Central memory CD8-positive, alpha-beta T cell (primary cell): ENCODE results near the gene SUGT1.

Experiments
- ATAC-seq: fragments of 150-1000 bp; cut with Tn5 transposase; replicated peaks from 2 replicates; pipeline ENCODE4 v1.10.0; 2022; ENCODE audit warnings: mild to moderate bottlenecking, moderate FRiP score, moderate number of reproducible peaks; ENCODE audit not compliant: poor library complexity, severe bottlenecking; ENCODE audit errors: extremely low read depth
- DNase-seq, 2 donors: peaks; one replicate each; pipeline ENCODE4 v3.0.0; 2021; ENCODE audit warnings: low spot score in 2 of 2
- H3K27ac Mint-ChIP-seq: one replicate; pipeline ENCODE4 v1.8.0; 2022; ENCODE audit warnings: low read depth, mild to moderate bottlenecking, moderate library complexity, mixed read lengths
- H3K27me3 Mint-ChIP-seq: one replicate; pipeline ENCODE4 v1.8.0; 2022; ENCODE audit warnings: mixed read lengths
- H3K36me3 Mint-ChIP-seq: one replicate; pipeline ENCODE4 v1.8.0; 2022; ENCODE audit warnings: mild to moderate bottlenecking, moderate library complexity, mixed read lengths; ENCODE audit not compliant: insufficient read depth
- H3K4me1 Mint-ChIP-seq: one replicate; pipeline ENCODE4 v1.8.0; 2022; ENCODE audit warnings: mixed read lengths
- H3K4me3 Mint-ChIP-seq: one replicate; pipeline ENCODE4 v1.8.0; 2022; ENCODE audit warnings: mild to moderate bottlenecking, moderate library complexity, mixed read lengths
- H3K9me3 Mint-ChIP-seq: one replicate; pipeline ENCODE4 v1.8.0; 2022; ENCODE audit warnings: mixed read lengths

Gene SUGT1

GRCh38 chr13:52638666-52639328, 13.8 kb upstream of the SUGT1 start:
- H3K9me3 Mint-ChIP-seq, result no peaks in the 10 kb centered on the region
- H3K4me3 Mint-ChIP-seq, result no peak overlapping the region
- H3K27me3 Mint-ChIP-seq, result no peaks in the 10 kb centered on the region
- DNase-seq (no peak), ATAC-seq (no peak)
- no peaks in the 10 kb centered on the region for H3K4me1 Mint-ChIP-seq
- H3K27ac Mint-ChIP-seq, result no peak overlapping the region
- H3K36me3 Mint-ChIP-seq, result peaks cover 35% of the 10 kb centered on the region

GRCh38 chr13:52642131-52642530, 10.5 kb upstream of the SUGT1 start, which contains the start of gene HNRNPA1L2:
Gene HNRNPA1L2 (plus strand): TSS chr13:52642431. CDS start chr13:52642493, 62 bp downstream.
- ATAC-seq (no peak), DNase-seq (no peak)
- Mint-ChIP-seq H3K27ac (no peak within 1 kb of the TSS), H3K4me3 (no peak within 1 kb of the TSS), H3K27me3 (no peaks in the 10 kb centered on the region), H3K9me3 (no peaks in the 10 kb centered on the region), H3K36me3 (peaks cover 26% of the 10 kb centered on the region), H3K4me1 (no peaks in the 10 kb centered on the region)

- no peak overlapping the region for H3K4me3 Mint-ChIP-seq
These were observed 8.5 kb upstream of the SUGT1 start for GRCh38 chr13:52644108-52644507.

GRCh38 chr13:52646967-52647366, 5.7 kb upstream of the SUGT1 start:
- Mint-ChIP-seq H3K9me3 (no peaks in the 10 kb centered on the region), H3K36me3 (peaks cover 7% of the 10 kb centered on the region), H3K4me1 (peaks cover 7% of the 10 kb centered on the region), H3K27ac (no peak overlapping the region), H3K4me3 (no peak overlapping the region), H3K27me3 (no peaks in the 10 kb centered on the region)
- ATAC-seq (no peak), DNase-seq (no peak)

More at GRCh38 chr13:52644108-52644507, 8.5 kb upstream of the SUGT1 start:
- Mint-ChIP-seq H3K4me1 (no peaks in the 10 kb centered on the region), H3K9me3 (no peaks in the 10 kb centered on the region), H3K27me3 (no peaks in the 10 kb centered on the region), H3K36me3 (peaks cover 22% of the 10 kb centered on the region), H3K27ac (no peak overlapping the region)
- ATAC-seq (no peak), DNase-seq (no peak)

GRCh38 chr13:52650731-52651130, 1.9 kb upstream of the SUGT1 start:
- peaks cover 7% of the 10 kb centered on the region for H3K4me1 Mint-ChIP-seq
- no peak for DNase-seq
- H3K36me3 Mint-ChIP-seq, result no peaks in the 10 kb centered on the region
- H3K27ac Mint-ChIP-seq, result no peak overlapping the region
- no peak overlapping the region for H3K4me3 Mint-ChIP-seq
- no peak for ATAC-seq
- no peaks in the 10 kb centered on the region for H3K27me3 Mint-ChIP-seq
- H3K9me3 Mint-ChIP-seq, result no peaks in the 10 kb centered on the region

GRCh38 chr13:52651897-52652195, 790 bp upstream of the SUGT1 start:
- Mint-ChIP-seq H3K4me3 (no peak overlapping the region), H3K36me3 (no peaks in the 10 kb centered on the region), H3K27ac (no peak overlapping the region), H3K4me1 (peaks cover 7% of the 10 kb centered on the region), H3K9me3 (no peaks in the 10 kb centered on the region), H3K27me3 (no peaks in the 10 kb centered on the region)
- DNase-seq (no peak), ATAC-seq (no peak)

- Mint-ChIP-seq H3K36me3 (peaks cover under 1% of the 10 kb centered on the region), H3K9me3 (no peaks in the 10 kb centered on the region), H3K27ac (no peak overlapping the region), H3K27me3 (no peaks in the 10 kb centered on the region), H3K4me3 (no peak overlapping the region), H3K4me1 (peaks cover 7% of the 10 kb centered on the region)
- peak; percentile 15 for ATAC-seq
- DNase-seq, result no peak
These were observed 306 bp downstream of the SUGT1 start for GRCh38 chr13:52652980-52653303.

GRCh38 chr13:52659340-52659739, 6.7 kb downstream of the SUGT1 start:
- ATAC-seq, result no peak
- Mint-ChIP-seq H3K4me3 (no peak overlapping the region), H3K9me3 (no peaks in the 10 kb centered on the region), H3K27me3 (no peaks in the 10 kb centered on the region), H3K36me3 (peaks cover 43% of the 10 kb centered on the region), H3K27ac (peak overlapping the region; percentile 63), H3K4me1 (no peaks in the 10 kb centered on the region)
- no peak for DNase-seq

- no peak overlapping the region for H3K27ac Mint-ChIP-seq
- no peak overlapping the region for H3K4me3 Mint-ChIP-seq
These were observed 11.6 kb downstream of the SUGT1 start for GRCh38 chr13:52664272-52664671.

GRCh38 chr13:52665325-52665724, 12.7 kb downstream of the SUGT1 start:
- ATAC-seq, result no peak
- H3K27ac Mint-ChIP-seq, result no peak overlapping the region
- no peak for DNase-seq
- H3K36me3 Mint-ChIP-seq, result peaks cover 59% of the 10 kb centered on the region
- H3K4me1 Mint-ChIP-seq, result no peaks in the 10 kb centered on the region
- no peaks in the 10 kb centered on the region for H3K9me3 Mint-ChIP-seq
- no peaks in the 10 kb centered on the region for H3K27me3 Mint-ChIP-seq
- no peak overlapping the region for H3K4me3 Mint-ChIP-seq

More at GRCh38 chr13:52664272-52664671, 11.6 kb downstream of the SUGT1 start:
- no peak for DNase-seq
- H3K27me3 Mint-ChIP-seq, result no peaks in the 10 kb centered on the region
- H3K36me3 Mint-ChIP-seq, result peaks cover 70% of the 10 kb centered on the region
- ATAC-seq, result no peak
- no peaks in the 10 kb centered on the region for H3K9me3 Mint-ChIP-seq
- no peaks in the 10 kb centered on the region for H3K4me1 Mint-ChIP-seq

GRCh38 chr13:52669677-52670076, 17.0 kb downstream of the SUGT1 start:
- DNase-seq, result no peak
- Mint-ChIP-seq H3K9me3 (no peaks in the 10 kb centered on the region), H3K4me1 (no peaks in the 10 kb centered on the region), H3K27ac (no peak overlapping the region), H3K4me3 (no peak overlapping the region), H3K27me3 (no peaks in the 10 kb centered on the region), H3K36me3 (peaks cover 37% of the 10 kb centered on the region)
- ATAC-seq, result no peak

GRCh38 chr13:52670726-52671125, 18.1 kb downstream of the SUGT1 start:
- no peak for ATAC-seq

GRCh38 chr13:52673465-52673864, 20.8 kb downstream of the SUGT1 start:
- Mint-ChIP-seq H3K9me3 (no peaks in the 10 kb centered on the region), H3K27ac (no peak overlapping the region), H3K27me3 (no peaks in the 10 kb centered on the region), H3K4me3 (no peak overlapping the region), H3K36me3 (peaks cover 31% of the 10 kb centered on the region), H3K4me1 (peaks cover 20% of the 10 kb centered on the region)
- ATAC-seq, result no peak
- DNase-seq, result no peak

More at GRCh38 chr13:52670726-52671125, 18.1 kb downstream of the SUGT1 start:
- H3K27ac Mint-ChIP-seq, result no peak overlapping the region
- no peak overlapping the region for H3K4me3 Mint-ChIP-seq
- H3K4me1 Mint-ChIP-seq, result peaks cover 3% of the 10 kb centered on the region
- DNase-seq, result no peak
- H3K36me3 Mint-ChIP-seq, result peaks cover 38% of the 10 kb centered on the region
- H3K27me3 Mint-ChIP-seq, result no peaks in the 10 kb centered on the region
- no peaks in the 10 kb centered on the region for H3K9me3 Mint-ChIP-seq
